Ureter (tissue), 1 donor: Measurements from ENCODE around the gene OPRD1. TPM values are rescaled to one million over a fixed set of nuclear protein-coding genes. Genes with fewer than 3 reads are reported as not detected.
"Not testable (repeated sequence)": the region's sequence is repeated elsewhere in the genome, so short reads cannot be mapped to it uniquely, and the experiment has no call there.

Experiments used
- DNase-seq: peaks from one replicate; pipeline ENCODE4 v3.0.0-alpha.2; 2020; ENCODE audit warnings: low spot score
- total RNA-seq: library from RNA; stranded (reverse); gene quantifications from one replicate; pipeline ENCODE4 v1.2.4, GENCODE V29; 2023
- donor health status: DM: yes; HTN: yes; CAD: no.

OPRD1 gene
- not detected for total RNA-seq

- DNase-seq: no peak
These were observed at the start of gene OPRD1 for GRCh38 chr1:28811766-28812668. Gene OPRD1, plus strand, starts transcription at chr1:28812170. Its CDS starts 214 bp downstream, at chr1:28812384.

GRCh38 chr1:28766532-28767183 lies 45.3 kb upstream of the OPRD1 start:
- DNase-seq: no peak

DNA sequence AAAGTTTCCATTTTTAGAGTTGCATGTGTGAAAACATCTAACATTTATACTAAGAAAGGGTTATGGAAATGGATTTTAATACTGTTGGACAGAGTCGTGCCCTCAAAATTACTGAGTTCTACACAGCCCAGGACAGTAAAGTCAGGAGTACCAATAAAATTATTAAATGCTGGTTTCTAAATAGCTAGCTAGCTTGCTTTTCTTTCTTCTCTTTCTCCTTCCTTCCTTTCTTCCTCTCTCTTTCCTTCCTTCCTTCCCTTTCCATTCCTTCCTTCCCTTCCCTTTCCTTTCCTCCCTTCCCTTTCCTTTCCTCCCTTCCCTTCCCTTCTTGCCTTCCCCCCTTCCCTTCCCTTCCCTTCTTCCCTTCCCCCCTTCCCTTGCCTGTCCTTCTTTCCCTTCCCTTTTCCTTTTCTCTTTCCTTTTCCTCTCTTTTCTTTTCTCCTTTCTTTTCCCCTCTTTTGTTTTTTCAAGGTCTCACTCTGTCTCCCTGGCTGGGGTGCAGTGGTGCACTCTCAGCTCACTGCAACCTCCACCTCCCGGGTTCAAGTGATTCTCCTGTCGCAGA lies 41.3 kb upstream of the OPRD1 start:
- no peak for DNase-seq

DNA sequence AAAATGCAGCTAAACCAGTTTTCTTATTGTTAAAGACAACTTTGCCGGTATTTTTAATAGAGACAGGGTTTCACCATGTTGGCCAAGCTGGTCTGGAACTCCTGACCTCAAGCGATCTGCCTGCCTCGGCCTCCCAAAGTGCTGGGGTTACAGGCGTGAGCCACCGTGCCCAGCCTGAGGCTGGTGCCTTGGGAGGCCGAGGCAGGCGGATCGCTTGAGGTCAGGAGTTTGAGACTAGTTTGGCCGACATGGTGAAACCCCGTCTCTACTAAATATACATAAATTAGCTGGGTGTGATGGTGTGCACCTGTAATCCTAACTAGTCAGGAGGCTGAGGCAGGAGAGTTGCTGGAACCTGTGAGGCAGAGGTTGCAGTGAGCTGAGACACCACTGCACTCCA lies 40.0 kb upstream of the OPRD1 start:
- DNase-seq: not testable (repeated sequence)

DNA sequence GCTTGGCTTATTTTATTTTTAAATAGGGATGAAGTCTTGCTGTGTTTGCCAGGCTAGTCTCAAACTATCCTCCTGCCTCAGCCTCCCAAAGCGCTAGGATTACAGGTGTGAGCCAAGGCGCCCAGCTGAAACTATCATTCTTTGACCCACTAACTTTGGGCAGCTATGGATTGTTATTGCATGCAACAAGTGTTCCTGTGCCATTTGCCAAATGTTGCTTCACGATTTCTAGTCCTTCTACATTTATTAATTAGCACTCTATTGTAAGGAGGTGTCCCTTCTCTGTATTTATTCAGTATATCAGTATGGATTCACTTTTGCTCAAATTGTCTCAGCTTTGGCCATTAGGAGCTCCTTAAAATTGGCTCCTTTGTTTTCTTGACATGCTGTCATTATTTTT lies 38.9 kb upstream of the OPRD1 start:
- no peak for DNase-seq

- peak; percentile 82 for DNase-seq
These were observed 36.6 kb upstream of the OPRD1 start for GRCh38 chr1:28775121-28775942.

GRCh38 chr1:28776341-28776740 lies 35.6 kb upstream of the OPRD1 start:
- DNase-seq: no peak

DNA sequence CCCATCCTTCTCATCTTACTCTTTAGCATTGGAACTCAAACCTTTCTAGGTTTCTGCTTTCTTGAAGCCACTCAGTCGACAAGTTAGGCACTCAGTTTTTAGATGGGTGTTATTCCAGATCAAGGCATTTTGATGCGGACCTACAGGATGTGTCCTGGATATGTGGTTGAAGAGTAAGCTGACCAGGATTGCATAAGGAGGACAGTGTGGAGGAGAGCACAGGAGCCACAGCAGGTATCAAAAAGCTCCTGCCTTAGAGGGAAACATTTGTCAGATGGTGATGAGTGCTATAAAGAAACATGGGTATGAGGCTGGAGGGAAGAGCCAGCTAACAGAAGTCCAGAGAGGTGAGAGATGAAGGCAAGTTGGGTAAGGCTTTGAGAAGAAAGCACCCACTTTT lies 33.9 kb upstream of the OPRD1 start:
- no peak for DNase-seq

- no peak for DNase-seq
These were observed 32.1 kb upstream of the OPRD1 start for GRCh38 chr1:28779751-28780408.

GRCh38 chr1:28781305-28781704 lies 30.7 kb upstream of the OPRD1 start:
- DNase-seq: no peak

DNA sequence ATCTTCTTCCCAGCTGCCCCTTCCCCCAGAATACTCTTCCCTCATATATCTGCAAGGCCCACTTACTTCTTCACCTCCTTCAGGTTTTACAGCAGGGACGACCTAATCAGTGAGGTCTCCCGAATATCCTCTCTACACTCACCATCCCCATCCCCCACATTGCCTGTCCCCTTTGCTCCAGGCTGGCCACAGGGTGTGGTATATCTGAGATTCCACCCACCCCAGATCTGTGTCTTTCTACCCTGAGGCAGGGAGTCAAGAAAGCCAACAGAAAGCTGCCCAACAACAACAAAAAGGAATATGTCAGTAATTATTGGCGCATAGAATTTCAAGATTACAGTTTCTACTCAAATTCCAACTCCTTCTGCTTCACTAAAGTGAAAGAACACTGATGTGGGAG lies 30.0 kb upstream of the OPRD1 start:
- DNase-seq: no peak

DNA sequence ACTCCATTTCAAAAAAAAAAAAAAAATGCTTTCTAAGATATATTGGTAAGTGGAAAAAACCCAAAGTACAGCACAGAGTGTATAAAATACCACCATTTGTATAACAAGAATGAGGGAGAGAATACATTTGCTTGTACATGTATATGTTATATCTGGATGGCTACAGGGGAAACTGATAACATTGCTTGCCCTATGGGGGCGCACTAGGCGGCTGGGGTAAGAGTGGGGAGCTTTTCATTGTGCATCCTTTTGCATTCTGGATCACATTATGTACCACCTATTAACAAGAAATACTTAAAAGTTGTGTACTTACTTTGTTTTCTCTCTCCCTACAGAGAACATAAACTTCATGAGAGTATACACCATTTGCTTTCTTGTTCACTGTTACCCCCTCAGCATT lies 28.6 kb upstream of the OPRD1 start:
- DNase-seq: no peak

GRCh38 chr1:28789412-28789811 lies 22.6 kb upstream of the OPRD1 start:
- DNase-seq: no peak

DNA sequence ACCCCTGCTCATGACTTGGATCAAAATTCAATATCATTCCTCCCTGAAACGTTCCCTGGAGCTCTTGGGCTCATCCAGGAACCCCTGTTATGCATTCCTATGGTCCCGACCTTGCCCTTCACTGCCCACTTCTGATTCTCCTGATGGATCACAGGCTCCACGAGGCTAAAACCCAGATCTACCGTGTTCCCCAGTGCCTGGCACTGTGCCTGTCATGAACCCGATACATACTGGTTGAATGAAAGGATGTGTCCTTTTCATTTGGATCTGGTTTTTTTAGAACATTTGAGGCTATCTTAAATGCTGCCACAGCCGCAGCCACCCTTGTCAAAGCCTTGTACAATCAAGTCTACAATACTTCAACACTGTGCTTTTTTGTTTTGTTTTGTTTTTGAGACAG lies 22.2 kb upstream of the OPRD1 start:
- no peak for DNase-seq

DNA sequence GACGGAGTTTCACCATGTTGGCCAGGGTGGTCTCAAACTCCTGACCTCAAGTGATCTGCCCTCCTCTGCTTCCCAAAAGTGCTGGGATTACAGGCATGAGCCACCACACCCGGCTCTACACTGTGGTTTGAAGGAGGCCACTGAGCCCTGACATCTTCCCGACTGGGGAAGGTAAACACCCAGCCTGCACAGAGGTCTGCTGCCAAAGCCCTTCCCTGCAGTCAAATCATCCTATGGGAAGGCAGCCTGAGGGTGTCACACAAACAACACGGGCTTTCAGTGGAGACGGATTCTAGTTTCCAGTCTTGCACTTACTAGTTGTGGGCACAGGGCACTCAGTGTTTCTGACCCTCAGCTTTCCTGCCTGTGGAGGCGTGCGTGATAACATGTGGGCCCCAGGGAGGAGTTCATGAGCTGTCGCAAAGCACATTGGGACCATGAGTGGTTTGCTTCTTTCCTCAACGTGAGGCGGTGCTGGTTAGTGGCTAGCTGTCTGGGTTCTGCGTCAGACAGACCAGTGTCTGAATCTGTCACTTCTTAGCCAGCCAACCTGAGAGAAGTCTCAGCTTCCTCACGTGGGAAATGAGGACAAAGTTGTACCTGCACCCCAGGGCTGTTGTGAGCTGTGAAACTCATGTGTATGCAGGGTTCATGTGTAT lies 21.5 kb upstream of the OPRD1 start:
- no peak for DNase-seq

DNA sequence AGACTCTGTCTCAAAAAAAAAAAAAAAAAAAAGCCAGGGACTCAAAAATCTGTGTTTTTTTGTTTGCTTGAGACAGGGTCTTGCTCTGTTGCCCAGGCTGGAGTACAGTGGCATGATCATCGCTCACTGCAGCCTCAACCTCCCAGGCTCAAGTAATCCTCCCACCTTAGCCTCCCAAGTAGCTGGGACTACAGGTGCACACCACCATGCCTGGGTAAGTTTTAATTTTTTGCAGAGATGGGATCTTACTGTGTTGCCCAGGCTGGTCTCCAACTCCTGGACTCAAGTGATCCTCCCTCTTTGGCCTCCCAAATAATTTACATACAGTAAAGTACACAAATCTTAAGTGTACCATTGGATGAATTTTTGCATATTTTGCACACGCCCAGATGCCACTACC lies 20.0 kb upstream of the OPRD1 start:
- not testable (repeated sequence) for DNase-seq

DNA sequence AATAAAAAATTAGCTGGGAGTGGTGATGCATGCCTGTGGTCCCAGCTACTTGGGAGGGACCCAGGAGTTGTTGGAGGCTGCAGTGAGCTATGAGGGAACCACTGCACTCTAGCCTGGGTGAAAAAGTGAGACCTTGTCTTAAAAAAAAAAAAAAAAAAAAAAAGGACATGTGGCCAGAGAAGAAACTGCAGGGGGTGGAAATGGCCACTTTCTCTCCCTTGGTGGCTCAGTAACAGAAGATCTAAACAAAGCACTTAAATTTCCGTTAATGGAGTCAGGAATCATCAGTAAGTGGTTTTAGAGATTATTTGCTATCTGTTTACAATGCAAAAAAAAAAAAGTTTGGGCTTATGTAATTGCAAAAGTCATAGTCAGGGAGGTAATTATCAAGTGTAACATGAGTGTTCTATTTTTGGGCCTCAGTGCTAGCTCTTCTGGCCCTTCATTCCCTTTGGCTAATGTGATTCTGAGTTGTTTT lies 19.3 kb upstream of the OPRD1 start:
- no peak for DNase-seq

DNA sequence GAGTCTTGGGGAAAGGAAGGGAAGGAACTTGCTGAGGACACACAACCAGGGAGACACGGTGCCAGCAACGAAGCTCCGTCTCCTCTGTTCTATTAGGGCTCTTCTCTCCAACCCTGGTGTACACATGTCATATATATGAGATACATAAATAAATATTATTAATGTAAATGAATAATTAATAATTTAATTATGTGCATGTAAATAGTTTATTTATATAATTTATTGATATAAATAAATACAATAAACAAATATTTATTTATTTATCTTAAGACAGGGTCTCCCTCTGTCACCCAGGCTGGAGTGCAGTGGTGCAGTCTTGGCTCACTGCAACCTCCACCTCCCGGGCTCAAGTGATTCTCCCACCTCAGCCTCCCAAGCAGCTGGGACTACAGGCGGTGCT lies 17.4 kb upstream of the OPRD1 start:
- DNase-seq: not testable (repeated sequence)

GRCh38 chr1:28796352-28797211 lies 15.4 kb upstream of the OPRD1 start:
- no peak for DNase-seq

DNA sequence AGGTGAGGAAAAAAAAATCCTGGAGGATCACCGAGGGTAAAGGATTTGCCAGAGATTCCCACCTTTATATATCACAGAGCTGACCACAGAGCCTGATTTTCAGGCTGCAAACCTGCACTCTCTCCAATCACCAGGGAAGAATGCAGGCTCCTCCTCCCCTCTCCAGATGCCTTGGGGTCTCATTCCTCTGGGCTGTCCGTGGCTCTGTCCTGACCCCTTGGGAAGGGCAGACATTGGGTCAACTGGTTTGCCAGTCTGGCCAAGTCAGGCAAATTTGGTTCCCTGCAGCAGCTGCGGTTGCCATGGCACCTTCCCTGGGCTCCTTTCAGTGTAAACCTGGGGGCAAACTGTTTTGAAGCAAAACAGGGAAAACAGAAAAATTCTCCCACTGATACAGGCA lies 11.6 kb upstream of the OPRD1 start:
- no peak for DNase-seq
